Vagina (tissue), 2 donors: ENCODE data around the gene GPR156.

Experiments used
- POLR2AphosphoS5 ChIP-seq, 2 donors: sonication (generic); formaldehyde crosslinking; IDR thresholded peaks; one replicate each; pipeline ENCODE4 v1.9.0; 2017; ENCODE audit warnings: antibody characterized with exemption in 2 of 2, mild to moderate bottlenecking in 2 of 2, low read depth in 1 of 2; ENCODE audit not compliant: insufficient read depth in 1 of 2
- TF ChIP-seq, protein P1 (sequence below), 3 experiments: fragments of 450-650 bp in 2 of 3; fragments of 200-600 bp in 1 of 3; sonication (generic) in 1 of 3; IDR thresholded peaks; one replicate each; pipeline ENCODE4 v1.5.1; 2017 to 2019; ENCODE audit warnings: antibody characterized with exemption in 3 of 3, mild to moderate bottlenecking in 2 of 3, moderate library complexity in 2 of 3

DNA sequence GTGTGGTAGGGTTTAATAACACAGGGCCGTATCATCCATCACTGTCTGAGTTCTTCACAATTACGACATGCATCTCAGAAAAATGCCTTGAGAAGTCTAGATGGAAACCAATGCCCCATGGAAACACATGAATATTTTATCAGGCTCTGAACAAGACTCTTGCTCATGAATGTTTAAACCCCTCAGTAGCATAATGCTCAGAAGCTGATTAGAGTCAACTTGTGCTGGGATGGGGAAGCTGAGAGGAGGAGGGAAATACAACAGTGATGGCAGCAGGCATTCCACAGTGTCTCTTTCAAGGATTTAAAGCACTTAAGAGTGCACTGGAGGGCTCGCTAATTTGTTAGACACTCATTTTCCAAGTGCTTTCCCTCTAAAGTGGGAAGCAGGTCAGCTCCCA, 3.8 kb downstream of the GPR156 start:
- TF ChIP-seq, protein P1, sequence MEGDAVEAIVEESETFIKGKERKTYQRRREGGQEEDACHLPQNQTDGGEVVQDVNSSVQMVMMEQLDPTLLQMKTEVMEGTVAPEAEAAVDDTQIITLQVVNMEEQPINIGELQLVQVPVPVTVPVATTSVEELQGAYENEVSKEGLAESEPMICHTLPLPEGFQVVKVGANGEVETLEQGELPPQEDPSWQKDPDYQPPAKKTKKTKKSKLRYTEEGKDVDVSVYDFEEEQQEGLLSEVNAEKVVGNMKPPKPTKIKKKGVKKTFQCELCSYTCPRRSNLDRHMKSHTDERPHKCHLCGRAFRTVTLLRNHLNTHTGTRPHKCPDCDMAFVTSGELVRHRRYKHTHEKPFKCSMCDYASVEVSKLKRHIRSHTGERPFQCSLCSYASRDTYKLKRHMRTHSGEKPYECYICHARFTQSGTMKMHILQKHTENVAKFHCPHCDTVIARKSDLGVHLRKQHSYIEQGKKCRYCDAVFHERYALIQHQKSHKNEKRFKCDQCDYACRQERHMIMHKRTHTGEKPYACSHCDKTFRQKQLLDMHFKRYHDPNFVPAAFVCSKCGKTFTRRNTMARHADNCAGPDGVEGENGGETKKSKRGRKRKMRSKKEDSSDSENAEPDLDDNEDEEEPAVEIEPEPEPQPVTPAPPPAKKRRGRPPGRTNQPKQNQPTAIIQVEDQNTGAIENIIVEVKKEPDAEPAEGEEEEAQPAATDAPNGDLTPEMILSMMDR (IDR thresholded peaks at IDR 0.05): no peak
- no peak for TF ChIP-seq POLR2AphosphoS5 (IDR thresholded peaks at IDR 0.05; ENCODE audit: insufficient read depth in 1 of 2, low read depth in 1 of 2)
